Type B pancreatic cell (in vitro differentiated cells): ENCODE measurements around the gene XKR8. TPM values are rescaled to one million over a fixed set of nuclear protein-coding genes. Genes with fewer than 3 reads are reported as not detected.

Experiments
- DNase-seq: peaks from one replicate; pipeline ENCODE4 v3.0.0; 2021; ENCODE audit warnings: mixed read lengths; ENCODE audit not compliant: unreplicated experiment; ENCODE audit errors: extremely low spot score
- H3K27ac Mint-ChIP-seq: 2 replicates; pipeline ENCODE4 v1.8.0; 2021; ENCODE audit warnings: mild to moderate bottlenecking, mixed read lengths
- H3K27me3 Mint-ChIP-seq: 2 replicates; pipeline ENCODE4 v1.8.0; 2021; ENCODE audit warnings: mixed read lengths
- H3K36me3 Mint-ChIP-seq: 2 replicates; pipeline ENCODE4 v1.8.0; 2021; ENCODE audit warnings: mixed read lengths
- H3K4me1 Mint-ChIP-seq: one replicate; pipeline ENCODE4 v1.8.0; 2021; ENCODE audit warnings: mixed read lengths; ENCODE audit not compliant: unreplicated experiment
- H3K4me3 Mint-ChIP-seq: 2 replicates; pipeline ENCODE4 v1.8.0; 2021; ENCODE audit warnings: mild to moderate bottlenecking, mixed read lengths
- H3K9me3 Mint-ChIP-seq: 2 replicates; pipeline ENCODE4 v1.8.0; 2021; ENCODE audit warnings: mixed read lengths
- total RNA-seq: library from RNA; stranded (reverse); gene quantifications from 2 replicates; pipeline ENCODE4 v1.2.1, GENCODE V29; 2021; ENCODE audit warnings: low replicate concordance
- TF ChIP-seq, protein P1 (sequence below): fragments of 200-600 bp; sonication (generic); conservative IDR thresholded peaks from 2 replicates; pipeline ENCODE4 v1.5.0; 2021; ENCODE audit warnings: antibody characterized with exemption, mild to moderate bottlenecking

Gene XKR8
- total RNA-seq, 1 donor from 2014 or later, result 12.6 TPM

DNA sequence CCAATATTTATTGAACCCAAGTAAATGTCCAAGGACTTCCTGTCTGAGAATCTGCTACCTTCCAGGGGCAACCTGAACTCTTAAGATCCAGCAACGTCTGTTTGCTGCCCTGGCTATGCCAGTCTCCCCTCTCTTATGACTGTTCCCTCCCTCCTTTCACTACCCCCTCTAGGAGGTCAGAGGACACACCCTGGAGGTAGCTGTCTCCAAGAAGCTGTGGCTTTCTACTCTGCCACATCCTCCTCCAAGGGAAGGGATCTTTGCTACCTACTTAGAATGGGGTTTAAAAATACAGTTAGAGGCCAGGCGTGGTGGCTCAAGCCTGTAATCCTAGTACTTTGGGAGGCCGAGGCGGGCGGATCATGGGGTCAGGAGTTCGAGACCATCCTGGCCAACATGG, 28.6 kb upstream of the XKR8 start:
- H3K4me3 Mint-ChIP-seq, result no peak overlapping the region
- no peak for DNase-seq
- no peak overlapping the region for H3K27ac Mint-ChIP-seq
- peaks cover 20% of the 10 kb centered on the region for H3K27me3 Mint-ChIP-seq
- no peaks in the 10 kb centered on the region for H3K9me3 Mint-ChIP-seq
- TF ChIP-seq, protein P1, sequence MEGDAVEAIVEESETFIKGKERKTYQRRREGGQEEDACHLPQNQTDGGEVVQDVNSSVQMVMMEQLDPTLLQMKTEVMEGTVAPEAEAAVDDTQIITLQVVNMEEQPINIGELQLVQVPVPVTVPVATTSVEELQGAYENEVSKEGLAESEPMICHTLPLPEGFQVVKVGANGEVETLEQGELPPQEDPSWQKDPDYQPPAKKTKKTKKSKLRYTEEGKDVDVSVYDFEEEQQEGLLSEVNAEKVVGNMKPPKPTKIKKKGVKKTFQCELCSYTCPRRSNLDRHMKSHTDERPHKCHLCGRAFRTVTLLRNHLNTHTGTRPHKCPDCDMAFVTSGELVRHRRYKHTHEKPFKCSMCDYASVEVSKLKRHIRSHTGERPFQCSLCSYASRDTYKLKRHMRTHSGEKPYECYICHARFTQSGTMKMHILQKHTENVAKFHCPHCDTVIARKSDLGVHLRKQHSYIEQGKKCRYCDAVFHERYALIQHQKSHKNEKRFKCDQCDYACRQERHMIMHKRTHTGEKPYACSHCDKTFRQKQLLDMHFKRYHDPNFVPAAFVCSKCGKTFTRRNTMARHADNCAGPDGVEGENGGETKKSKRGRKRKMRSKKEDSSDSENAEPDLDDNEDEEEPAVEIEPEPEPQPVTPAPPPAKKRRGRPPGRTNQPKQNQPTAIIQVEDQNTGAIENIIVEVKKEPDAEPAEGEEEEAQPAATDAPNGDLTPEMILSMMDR, result no peak
- H3K36me3 Mint-ChIP-seq, result no peaks in the 10 kb centered on the region
- peaks cover 10% of the 10 kb centered on the region for H3K4me1 Mint-ChIP-seq

DNA sequence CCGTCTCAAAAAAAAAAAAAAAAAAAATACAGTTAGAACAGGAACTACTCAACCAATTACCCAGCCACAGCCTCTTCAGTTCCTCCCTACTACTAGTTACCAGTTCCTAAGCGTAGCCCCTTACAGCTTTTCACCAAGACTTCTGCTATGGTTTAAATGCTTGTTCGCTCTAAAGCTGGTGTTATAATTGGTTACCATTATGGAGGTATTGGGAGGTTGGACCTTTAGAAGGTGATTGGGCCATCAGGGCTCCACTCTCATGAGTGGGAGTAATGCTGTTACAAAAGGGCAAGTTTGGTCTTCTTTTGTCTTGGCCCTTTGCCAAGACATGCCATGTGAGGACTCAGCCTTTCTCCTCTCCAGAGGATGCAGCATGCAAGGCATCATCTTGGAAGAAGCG, 28.0 kb upstream of the XKR8 start:
- Mint-ChIP-seq H3K4me3 (no peak overlapping the region), H3K27ac (no peak overlapping the region), H3K36me3 (no peaks in the 10 kb centered on the region), H3K9me3 (no peaks in the 10 kb centered on the region), H3K27me3 (peaks cover 20% of the 10 kb centered on the region), H3K4me1 (peaks cover 10% of the 10 kb centered on the region)
- DNase-seq, result no peak
- TF ChIP-seq, protein P1, result no peak

DNA sequence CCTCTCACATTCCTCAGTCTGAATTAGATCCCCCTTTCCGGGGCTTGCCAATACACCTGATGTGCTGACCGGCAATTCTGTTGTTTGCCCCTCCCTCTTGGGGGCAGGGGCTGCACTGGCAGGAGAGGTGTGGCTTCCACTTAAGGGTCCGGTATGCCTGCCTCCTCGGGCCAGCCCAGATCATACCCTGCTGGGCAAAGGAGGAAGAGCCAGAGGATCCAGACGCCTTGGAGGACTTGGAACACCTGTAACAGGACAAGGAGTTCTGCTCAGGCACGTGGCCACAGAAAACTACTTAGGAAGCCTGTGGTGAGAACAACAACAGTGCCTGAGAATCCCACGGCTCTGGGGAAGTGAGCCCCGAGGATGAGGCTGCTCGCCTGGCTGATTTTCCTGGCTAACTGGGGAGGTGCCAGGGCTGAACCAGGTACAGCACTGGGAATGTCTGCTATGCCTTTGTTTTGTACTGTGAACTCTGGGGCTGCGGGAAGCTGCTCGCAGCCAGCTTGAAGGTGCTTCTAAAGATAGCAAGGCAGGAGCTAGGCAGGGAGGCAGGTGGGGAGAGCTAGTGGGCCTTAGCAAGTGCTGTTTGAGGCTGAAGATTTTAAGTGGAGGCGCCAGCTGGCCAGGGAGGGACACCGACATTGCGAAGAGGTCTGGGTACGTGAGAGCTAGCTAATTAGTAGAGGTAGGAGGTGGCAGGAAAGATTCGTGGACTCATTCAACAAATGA, 24.8 kb upstream of the XKR8 start, which contains the start of gene SMPDL3B:
Gene SMPDL3B, plus strand, starts transcription at position 183 of the 732 bp plus-strand sequence. Its CDS starts 184 bp downstream, at position 367.
- Mint-ChIP-seq H3K27me3 (peaks cover 30% of the 10 kb centered on the region), H3K36me3 (no peaks in the 10 kb centered on the region), H3K4me1 (peaks cover 10% of the 10 kb centered on the region), H3K9me3 (no peaks in the 10 kb centered on the region), H3K4me3 (peak within 1 kb of the TSS; percentile 85), H3K27ac (peak within 1 kb of the TSS; percentile 24)
- TF ChIP-seq, protein P1, result peak; percentile 39
- DNase-seq, result no peak

DNA sequence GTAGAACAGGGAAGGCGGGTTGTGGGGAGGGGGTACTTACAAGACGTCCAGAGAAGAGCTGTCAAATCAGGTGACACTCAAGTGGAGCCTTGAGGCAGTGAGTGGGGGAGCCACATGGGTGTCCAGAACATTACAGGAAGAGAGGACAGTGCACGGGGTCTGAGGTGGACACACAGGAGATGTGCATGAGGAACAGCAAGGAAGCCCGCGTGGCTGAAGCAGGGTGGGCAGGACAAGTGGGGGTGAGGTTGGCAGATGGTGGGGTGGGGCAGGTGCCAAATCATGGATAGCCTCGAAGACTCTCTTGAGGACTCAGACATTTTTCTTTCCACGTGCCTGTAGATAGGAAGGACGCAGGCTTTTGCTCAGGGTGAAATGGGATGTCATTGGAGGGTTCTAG, 24.1 kb upstream of the XKR8 start:
- peaks cover 10% of the 10 kb centered on the region for H3K4me1 Mint-ChIP-seq

DNA sequence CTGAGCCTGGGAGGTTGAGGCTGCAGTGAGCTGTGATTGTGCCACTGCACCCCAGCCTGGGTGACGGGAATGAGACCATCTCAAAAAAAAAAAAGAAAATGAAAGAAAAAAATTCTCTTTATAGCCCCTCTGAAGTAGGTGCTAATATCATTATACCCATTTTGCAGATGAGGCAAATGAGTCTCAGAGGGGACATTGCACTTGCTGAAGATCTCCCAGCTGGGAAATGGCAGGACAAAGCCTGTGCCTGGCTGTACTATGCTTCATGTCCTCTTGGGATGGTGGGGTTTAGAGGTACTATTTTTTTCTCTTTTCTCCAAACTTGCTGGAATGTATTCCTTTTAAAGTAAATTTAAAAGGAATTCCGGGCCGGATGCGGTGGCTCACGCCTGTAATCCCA, 23.4 kb upstream of the XKR8 start:
- Mint-ChIP-seq H3K4me3 (no peak overlapping the region), H3K27ac (no peak overlapping the region), H3K4me1 (peaks cover 10% of the 10 kb centered on the region), H3K27me3 (peaks cover 30% of the 10 kb centered on the region), H3K36me3 (no peaks in the 10 kb centered on the region), H3K9me3 (no peaks in the 10 kb centered on the region)
- TF ChIP-seq, protein P1, result no peak
- DNase-seq, result no peak

More for the DNA sequence above, 24.1 kb upstream of the XKR8 start:
- Mint-ChIP-seq H3K27ac (no peak overlapping the region), H3K36me3 (no peaks in the 10 kb centered on the region), H3K9me3 (no peaks in the 10 kb centered on the region), H3K27me3 (peaks cover 30% of the 10 kb centered on the region), H3K4me3 (peak overlapping the region; percentile 85)
- TF ChIP-seq, protein P1, result no peak
- DNase-seq, result no peak
